HG03060 (cell line): ENCODE measurements around the gene MPND.
A peak's percentile ranks its signal among the peaks of the same experiment; 100 is the strongest.

Experiments
- ATAC-seq: cut with Tn5 transposase; IDR thresholded peaks from one replicate; pipeline ENCODE4 v1.9.1; 2021; ENCODE audit warnings: low read depth, moderate number of reproducible peaks; ENCODE audit not compliant: unreplicated experiment

The MPND gene

GRCh38 chr19:4393947-4394590 lies 50.7 kb downstream of the MPND start:
- no peak for ATAC-seq

- no peak for ATAC-seq
These were observed 53.8 kb downstream of the MPND start for GRCh38 chr19:4396949-4397783.

- ATAC-seq = no peak
These were observed 56.4 kb downstream of the MPND start for GRCh38 chr19:4399812-4400134.

GRCh38 chr19:4400135-4400936 lies 57.0 kb downstream of the MPND start, which contains the start of gene SH3GL1:
TSS of gene SH3GL1 (minus strand) at chr19:4400547. CDS start at chr19:4400368, 179 bp downstream.
- ATAC-seq = peak; percentile 39

GRCh38 chr19:4401769-4402170 lies 58.4 kb downstream of the MPND start:
- no peak for ATAC-seq

GRCh38 chr19:4402171-4403004 lies 59.0 kb downstream of the MPND start, which contains the start of gene CHAF1A:
TSS of gene CHAF1A (plus strand) at chr19:4402640. CDS start at chr19:4402763, 123 bp downstream.
- ATAC-seq = peak; percentile 85

- ATAC-seq = no peak
These were observed 59.8 kb downstream of the MPND start for GRCh38 chr19:4403005-4403761.

GRCh38 chr19:4405977-4406376 lies 62.6 kb downstream of the MPND start:
- no peak for ATAC-seq

- ATAC-seq = no peak
These were observed 63.3 kb downstream of the MPND start for GRCh38 chr19:4406626-4407025.

GRCh38 chr19:4409123-4409933 lies 66.0 kb downstream of the MPND start:
- ATAC-seq = no peak
